22Rv1 (cell line): ENCODE results near the gene PTGFR.

Experiments used
- CTCF ChIP-seq: fragments of 450-650 bp; IDR thresholded peaks from 2 replicates; pipeline ENCODE4 v1.5.1; 2017; ENCODE audit warnings: mild to moderate bottlenecking
- ZFX ChIP-seq: fragments of 450-650 bp; IDR thresholded peaks from 2 replicates; pipeline ENCODE4 v1.6.1; 2017; ENCODE audit warnings: antibody characterized with exemption, borderline replicate concordance

GRCh38 chr1:78475888-78476610 lies 14.7 kb upstream of the PTGFR start:
- TF ChIP-seq CTCF (no peak), ZFX (no peak)
